Measurements from ENCODE around the gene LCA5.

The LCA5 gene

GRCh38 chr6:79525272-79526100 is 11.7 kb downstream of the LCA5 start:
- peaks cover 19% of the 10 kb centered on the region for H3K79me1 ChIP-seq (replicated peaks; ENCODE audit: low read length, poor library complexity, severe bottlenecking)
- H3K4me3 ChIP-seq (ENCODE audit: insufficient read depth in 1 of 2, low read depth in 1 of 2, low read length in 2 of 2), result no peak overlapping the region
- H3K14ac ChIP-seq (ENCODE audit: low read length in 2 of 2), result no peak overlapping the region
- H2AK5ac ChIP-seq (ENCODE audit: low read length, severe bottlenecking), result no peak overlapping the region
- no peak overlapping the region for H2BK5ac ChIP-seq (ENCODE audit: low read depth, low read length, poor library complexity, severe bottlenecking)
- DNase-seq, result no peak
- H3K27ac ChIP-seq (ENCODE audit: low read length, poor library complexity, severe bottlenecking), result no peak overlapping the region
- H3K36me3 ChIP-seq (ENCODE audit: control insufficient read depth in 1 of 2, insufficient read depth in 2 of 2, low read depth in 1 of 2, low read length in 2 of 2), result no peaks in the 10 kb centered on the region
- H3K4me2 ChIP-seq (ENCODE audit: low read length, poor library complexity, severe bottlenecking), result no peak overlapping the region
- WGBS, result 76% methylated on average over 10 of the region's 12 CpGs
- no peak overlapping the region for H2BK15ac ChIP-seq (ENCODE audit: low read depth, poor library complexity, severe bottlenecking)
- no peak overlapping the region for H3K4ac ChIP-seq (ENCODE audit: low read depth in 1 of 2, low read length in 2 of 2)
- H2AFZ ChIP-seq (ENCODE audit: low read depth, low read length), result no peak overlapping the region
- H3K9me3 ChIP-seq (ENCODE audit: control insufficient read depth, low read length), result no peaks in the 10 kb centered on the region
- no peak overlapping the region for H2BK120ac ChIP-seq (ENCODE audit: low read depth, low read length)
- H3K18ac ChIP-seq (ENCODE audit: low read depth in 1 of 2, low read length in 2 of 2), result no peak overlapping the region
- no peaks in the 10 kb centered on the region for H3K27me3 ChIP-seq (ENCODE audit: control insufficient read depth in 1 of 2, insufficient read depth in 1 of 2, low read length in 2 of 2)
- no peak overlapping the region for H4K91ac ChIP-seq (ENCODE audit: low read length)
- H3K23ac ChIP-seq (ENCODE audit: low read length in 2 of 2), result no peak overlapping the region
- no peak overlapping the region for H4K8ac ChIP-seq (ENCODE audit: low read length)
- H2BK12ac ChIP-seq (ENCODE audit: low read length in 2 of 2), result no peak overlapping the region
- H3K4me1 ChIP-seq (ENCODE audit: control insufficient read depth, insufficient read depth, low read depth, low read length), result peaks cover 2% of the 10 kb centered on the region
- H3K9ac ChIP-seq (ENCODE audit: low read length), result no peak overlapping the region

- Histone ChIP-seq H2BK120ac (ENCODE audit: low read depth, low read length) (no peak overlapping the region), H3K23ac (ENCODE audit: low read length in 2 of 2) (no peak overlapping the region), H3K4me1 (ENCODE audit: control insufficient read depth, insufficient read depth, low read depth, low read length) (peaks cover 2% of the 10 kb centered on the region), H3K4me3 (ENCODE audit: insufficient read depth in 1 of 2, low read depth in 1 of 2, low read length in 2 of 2) (no peak overlapping the region), H3K14ac (ENCODE audit: low read length in 2 of 2) (no peak overlapping the region), H3K27ac (ENCODE audit: low read length, poor library complexity, severe bottlenecking) (no peak overlapping the region), H3K4ac (ENCODE audit: low read depth in 1 of 2, low read length in 2 of 2) (no peak overlapping the region), H2BK5ac (ENCODE audit: low read depth, low read length, poor library complexity, severe bottlenecking) (no peak overlapping the region), H4K8ac (ENCODE audit: low read length) (no peak overlapping the region), H3K79me1 (replicated peaks; ENCODE audit: low read length, poor library complexity, severe bottlenecking) (peaks cover 19% of the 10 kb centered on the region), H3K36me3 (ENCODE audit: control insufficient read depth in 1 of 2, insufficient read depth in 2 of 2, low read depth in 1 of 2, low read length in 2 of 2) (no peaks in the 10 kb centered on the region), H4K91ac (ENCODE audit: low read length) (no peak overlapping the region), H3K9me3 (ENCODE audit: control insufficient read depth, low read length) (no peaks in the 10 kb centered on the region), H2BK15ac (ENCODE audit: low read depth, poor library complexity, severe bottlenecking) (no peak overlapping the region), H2AFZ (ENCODE audit: low read depth, low read length) (no peak overlapping the region), H3K27me3 (ENCODE audit: control insufficient read depth in 1 of 2, insufficient read depth in 1 of 2, low read length in 2 of 2) (no peaks in the 10 kb centered on the region), H2BK12ac (ENCODE audit: low read length in 2 of 2) (no peak overlapping the region), H2AK5ac (ENCODE audit: low read length, severe bottlenecking) (no peak overlapping the region), H3K4me2 (ENCODE audit: low read length, poor library complexity, severe bottlenecking) (no peak overlapping the region), H3K18ac (ENCODE audit: low read depth in 1 of 2, low read length in 2 of 2) (no peak overlapping the region), H3K9ac (ENCODE audit: low read length) (no peak overlapping the region)
- WGBS, result 100% methylated on average over 2 of the region's 3 CpGs
- DNase-seq, result no peak
Measured at GRCh38 chr6:79524065-79524464, 13.2 kb downstream of the LCA5 start.

DNA sequence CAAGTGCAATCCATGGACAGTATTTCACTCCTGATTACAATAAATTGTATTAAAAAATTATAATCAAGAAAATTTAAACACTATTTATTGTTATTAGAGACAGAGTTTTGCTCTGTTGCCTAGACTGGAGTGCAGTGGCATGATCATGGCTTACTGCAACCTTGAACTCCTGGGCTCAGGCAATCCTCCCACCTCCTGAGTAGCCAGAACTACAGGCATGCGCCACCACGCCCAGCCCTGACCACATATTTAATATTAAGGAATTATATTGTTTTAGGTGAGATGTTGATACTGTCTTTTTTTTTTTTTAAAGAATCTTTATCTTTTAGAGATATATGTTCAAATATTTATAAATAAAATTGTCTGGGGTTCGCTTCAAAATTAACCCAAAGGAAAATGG is 14.6 kb downstream of the LCA5 start:
- peaks cover 0 to 5% of the 10 kb centered on the region in 2 experiments for H3K36me3 ChIP-seq (ENCODE audit: control insufficient read depth in 1 of 2, insufficient read depth in 2 of 2, low read depth in 1 of 2, low read length in 2 of 2)
- no peak overlapping the region for H3K4me2 ChIP-seq (ENCODE audit: low read length, poor library complexity, severe bottlenecking)
- no peaks in the 10 kb centered on the region for H3K27me3 ChIP-seq (ENCODE audit: control insufficient read depth in 1 of 2, insufficient read depth in 1 of 2, low read length in 2 of 2)
- no CpG with 5 or more reads among the region's 3 CpGs for WGBS
- no peak overlapping the region for H2BK5ac ChIP-seq (ENCODE audit: low read depth, low read length, poor library complexity, severe bottlenecking)
- no peak overlapping the region for H2BK120ac ChIP-seq (ENCODE audit: low read depth, low read length)
- peaks cover 2% of the 10 kb centered on the region for H3K4me1 ChIP-seq (ENCODE audit: control insufficient read depth, insufficient read depth, low read depth, low read length)
- peaks cover 10% of the 10 kb centered on the region for H3K79me1 ChIP-seq (replicated peaks; ENCODE audit: low read length, poor library complexity, severe bottlenecking)
- H3K27ac ChIP-seq (ENCODE audit: low read length, poor library complexity, severe bottlenecking), result no peak overlapping the region
- no peak overlapping the region for H2BK12ac ChIP-seq (ENCODE audit: low read length in 2 of 2)
- H3K4ac ChIP-seq (ENCODE audit: low read depth in 1 of 2, low read length in 2 of 2), result no peak overlapping the region
- H4K91ac ChIP-seq (ENCODE audit: low read length), result no peak overlapping the region
- no peak overlapping the region for H3K18ac ChIP-seq (ENCODE audit: low read depth in 1 of 2, low read length in 2 of 2)
- H2AFZ ChIP-seq (ENCODE audit: low read depth, low read length), result no peak overlapping the region
- no peak overlapping the region for H3K9ac ChIP-seq (ENCODE audit: low read length)
- H3K23ac ChIP-seq (ENCODE audit: low read length in 2 of 2), result no peak overlapping the region
- no peak overlapping the region for H4K8ac ChIP-seq (ENCODE audit: low read length)
- no peaks in the 10 kb centered on the region for H3K9me3 ChIP-seq (ENCODE audit: control insufficient read depth, low read length)
- no peak overlapping the region for H2AK5ac ChIP-seq (ENCODE audit: low read length, severe bottlenecking)
- no peak overlapping the region for H2BK15ac ChIP-seq (ENCODE audit: low read depth, poor library complexity, severe bottlenecking)
- no peak for DNase-seq
- no peak overlapping the region for H3K14ac ChIP-seq (ENCODE audit: low read length in 2 of 2)
- H3K4me3 ChIP-seq (ENCODE audit: insufficient read depth in 1 of 2, low read depth in 1 of 2, low read length in 2 of 2), result no peak overlapping the region

- Histone ChIP-seq H3K79me1 (replicated peaks; ENCODE audit: low read length, poor library complexity, severe bottlenecking) (peaks cover 2% of the 10 kb centered on the region), H2BK12ac (ENCODE audit: low read length in 2 of 2) (no peak overlapping the region), H3K4ac (ENCODE audit: low read depth in 1 of 2, low read length in 2 of 2) (no peak overlapping the region), H3K36me3 (ENCODE audit: control insufficient read depth in 1 of 2, insufficient read depth in 2 of 2, low read depth in 1 of 2, low read length in 2 of 2) (peaks cover 0 to 5% of the 10 kb centered on the region in 2 experiments), H4K91ac (ENCODE audit: low read length) (no peak overlapping the region), H3K4me1 (ENCODE audit: control insufficient read depth, insufficient read depth, low read depth, low read length) (peaks cover under 1% of the 10 kb centered on the region), H2AK5ac (ENCODE audit: low read length, severe bottlenecking) (no peak overlapping the region), H4K8ac (ENCODE audit: low read length) (no peak overlapping the region), H3K4me3 (ENCODE audit: insufficient read depth in 1 of 2, low read depth in 1 of 2, low read length in 2 of 2) (no peak overlapping the region), H3K23ac (ENCODE audit: low read length in 2 of 2) (no peak overlapping the region), H3K18ac (ENCODE audit: low read depth in 1 of 2, low read length in 2 of 2) (no peak overlapping the region), H3K27ac (ENCODE audit: low read length, poor library complexity, severe bottlenecking) (no peak overlapping the region), H2BK5ac (ENCODE audit: low read depth, low read length, poor library complexity, severe bottlenecking) (no peak overlapping the region), H3K9ac (ENCODE audit: low read length) (no peak overlapping the region), H2AFZ (ENCODE audit: low read depth, low read length) (no peak overlapping the region), H3K4me2 (ENCODE audit: low read length, poor library complexity, severe bottlenecking) (no peak overlapping the region), H3K14ac (ENCODE audit: low read length in 2 of 2) (no peak overlapping the region), H2BK120ac (ENCODE audit: low read depth, low read length) (no peak overlapping the region), H3K9me3 (ENCODE audit: control insufficient read depth, low read length) (no peaks in the 10 kb centered on the region), H3K27me3 (ENCODE audit: control insufficient read depth in 1 of 2, insufficient read depth in 1 of 2, low read length in 2 of 2) (no peaks in the 10 kb centered on the region), H2BK15ac (ENCODE audit: low read depth, poor library complexity, severe bottlenecking) (no peak overlapping the region)
- no peak for DNase-seq
- WGBS, result no CpG with 5 or more reads among the region's 1 CpG
Measured at GRCh38 chr6:79520534-79520933, 16.7 kb downstream of the LCA5 start.

Data from mesenchymal stem cell (in vitro differentiated cells and primary cell).